T-helper 2 cell (primary cell): ENCODE data around the gene SIMC1.

Experiments
- DNase-seq, 5 experiments: peaks; one replicate each; pipeline versions ENCODE4 v3.0.0 to v3.0.0-alpha.2; 2012 to 2022

Gene SIMC1

GRCh38 chr5:176317534-176318374 is 79.5 kb downstream of the SIMC1 start:
- no peak for DNase-seq

GRCh38 chr5:176319827-176320554 is 81.8 kb downstream of the SIMC1 start:
- DNase-seq = peak in 1 of 5 experiments; percentile 7

GRCh38 chr5:176320577-176320976 is 82.4 kb downstream of the SIMC1 start:
- DNase-seq = no peak

GRCh38 chr5:176334031-176334770 is 96.0 kb downstream of the SIMC1 start:
- no peak for DNase-seq

- DNase-seq = no peak
Measured at GRCh38 chr5:176337913-176338312, 99.7 kb downstream of the SIMC1 start.

- no peak for DNase-seq
Measured at GRCh38 chr5:176339304-176339703, 101.1 kb downstream of the SIMC1 start.

GRCh38 chr5:176341325-176342157 is 103.3 kb downstream of the SIMC1 start:
- DNase-seq = no peak

- no peak for DNase-seq
Measured at GRCh38 chr5:176342158-176342483, 103.9 kb downstream of the SIMC1 start.

GRCh38 chr5:176342766-176343458 is 104.7 kb downstream of the SIMC1 start:
- DNase-seq = no peak

GRCh38 chr5:176350416-176350815 is 112.2 kb downstream of the SIMC1 start:
- no peak for DNase-seq

GRCh38 chr5:176352116-176352878 is 114.1 kb downstream of the SIMC1 start:
- no peak for DNase-seq

GRCh38 chr5:176353533-176353932 is 115.3 kb downstream of the SIMC1 start:
- DNase-seq = no peak

- DNase-seq = no peak
Measured at GRCh38 chr5:176355400-176356178, 117.4 kb downstream of the SIMC1 start.

- DNase-seq = no peak
Measured at GRCh38 chr5:176356179-176356566, 117.9 kb downstream of the SIMC1 start.

GRCh38 chr5:176359658-176360057 is 121.4 kb downstream of the SIMC1 start:
- DNase-seq = peak in 1 of 5 experiments; percentile 29

- DNase-seq = peak in 1 of 5 experiments; percentile 6
Measured at GRCh38 chr5:176360894-176361436, 122.7 kb downstream of the SIMC1 start.

- DNase-seq = peak; percentile 83 to 96 (median 93)
Measured at GRCh38 chr5:176361437-176362232, 123.4 kb downstream of the SIMC1 start, which contains the start of gene KIAA1191. Gene KIAA1191, minus strand, starts transcription at chr5:176361764. Its CDS starts 2,256 bp downstream, at chr5:176359508.

GRCh38 chr5:176362233-176362490 is 123.9 kb downstream of the SIMC1 start:
- DNase-seq = no peak

- no peak for DNase-seq
Measured at GRCh38 chr5:176364765-176365350, 126.6 kb downstream of the SIMC1 start.
